Peyer's patch (tissue), 4 donors: ENCODE measurements around the gene DDX10. TPM values are rescaled to one million over a fixed set of nuclear protein-coding genes. Genes with fewer than 3 reads are reported as not detected.

Source experiments
- DNase-seq, 3 donors: peaks; one replicate each; pipeline ENCODE4 v3.0.0-alpha.2; 2017 to 2019
- H3K27ac ChIP-seq, 4 donors: fragments of 200-600 bp; sonication (generic); one replicate each; pipeline ENCODE4 v1.5.1; 2016 to 2019
- H3K27me3 ChIP-seq, 2 donors: fragments of 200-600 bp; sonication (generic); one replicate each; pipeline ENCODE4 v1.5.1; 2019
- H3K36me3 ChIP-seq, 3 donors: fragments of 200-600 bp; sonication (generic); one replicate each; pipeline ENCODE4 v1.5.1; 2016 to 2019
- H3K4me1 ChIP-seq, 4 donors: fragments of 200-600 bp; sonication (generic); one replicate each; pipeline ENCODE4 v1.5.1; 2016 to 2019
- H3K4me3 ChIP-seq, 4 donors: fragments of 200-600 bp; sonication (generic); 1 replicate in 3 of 4; 2 replicates in 1 of 4; pipeline ENCODE4 v1.5.1; 2016 to 2019; ENCODE audit warnings: mild to moderate bottlenecking in 1 of 4
- H3K9me3 ChIP-seq, 4 donors: fragments of 200-600 bp; sonication (generic); one replicate each; pipeline ENCODE4 v1.5.1; 2016 to 2019; ENCODE audit warnings: mild to moderate bottlenecking in 1 of 4
- POLR2A ChIP-seq, 2 donors: fragments of 450-650 bp; IDR thresholded peaks; one replicate each; pipeline ENCODE4 v1.5.1; 2017; ENCODE audit warnings: antibody characterized with exemption in 2 of 2, mild to moderate bottlenecking in 2 of 2, moderate library complexity in 2 of 2
- total RNA-seq, 4 donors: library from RNA; depleted of rRNA; stranded (reverse); fragments of >200 nt; gene quantifications; one replicate each; pipeline ENCODE4 v1.1.0, GENCODE V29; 2016
- TF ChIP-seq, protein P1 (sequence below), 6 experiments: fragments of 450-650 bp in 4 of 6; fragments of 200-600 bp in 2 of 6; sonication (generic) in 1 of 6; IDR thresholded peaks; one replicate each; pipeline ENCODE4 v1.5.1; 2017 to 2019; ENCODE audit warnings: antibody characterized with exemption in 6 of 6, mild to moderate bottlenecking in 3 of 6, moderate library complexity in 1 of 6

Gene DDX10
- total RNA-seq, 4 donors from 2014 or later = 3.9 to 38.0 (median 16.5) TPM

- peaks cover 0 to 16% (median 0%) of the 10 kb centered on the region in 3 donors for H3K36me3 ChIP-seq
- H3K4me1 ChIP-seq = no peaks in the 10 kb centered on the region
- H3K27me3 ChIP-seq = no peaks in the 10 kb centered on the region
- no peak overlapping the region for H3K4me3 ChIP-seq
- H3K27ac ChIP-seq = no peak overlapping the region
- DNase-seq = no peak
- H3K9me3 ChIP-seq = no peaks in the 10 kb centered on the region
- TF ChIP-seq, protein P1, sequence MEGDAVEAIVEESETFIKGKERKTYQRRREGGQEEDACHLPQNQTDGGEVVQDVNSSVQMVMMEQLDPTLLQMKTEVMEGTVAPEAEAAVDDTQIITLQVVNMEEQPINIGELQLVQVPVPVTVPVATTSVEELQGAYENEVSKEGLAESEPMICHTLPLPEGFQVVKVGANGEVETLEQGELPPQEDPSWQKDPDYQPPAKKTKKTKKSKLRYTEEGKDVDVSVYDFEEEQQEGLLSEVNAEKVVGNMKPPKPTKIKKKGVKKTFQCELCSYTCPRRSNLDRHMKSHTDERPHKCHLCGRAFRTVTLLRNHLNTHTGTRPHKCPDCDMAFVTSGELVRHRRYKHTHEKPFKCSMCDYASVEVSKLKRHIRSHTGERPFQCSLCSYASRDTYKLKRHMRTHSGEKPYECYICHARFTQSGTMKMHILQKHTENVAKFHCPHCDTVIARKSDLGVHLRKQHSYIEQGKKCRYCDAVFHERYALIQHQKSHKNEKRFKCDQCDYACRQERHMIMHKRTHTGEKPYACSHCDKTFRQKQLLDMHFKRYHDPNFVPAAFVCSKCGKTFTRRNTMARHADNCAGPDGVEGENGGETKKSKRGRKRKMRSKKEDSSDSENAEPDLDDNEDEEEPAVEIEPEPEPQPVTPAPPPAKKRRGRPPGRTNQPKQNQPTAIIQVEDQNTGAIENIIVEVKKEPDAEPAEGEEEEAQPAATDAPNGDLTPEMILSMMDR (IDR thresholded peaks at IDR 0.05) = no peak
- no peak for TF ChIP-seq POLR2A (IDR thresholded peaks at IDR 0.05)
Measured at GRCh38 chr11:108726077-108726800, 61.4 kb downstream of the DDX10 start.

- Histone ChIP-seq H3K4me3 (no peak overlapping the region), H3K9me3 (no peaks in the 10 kb centered on the region)
- TF ChIP-seq, protein P1 (IDR thresholded peaks at IDR 0.05) = no peak
- no peak for TF ChIP-seq POLR2A (IDR thresholded peaks at IDR 0.05)
Measured at GRCh38 chr11:108727665-108728064, 62.8 kb downstream of the DDX10 start.

GRCh38 chr11:108729227-108729871 lies 64.5 kb downstream of the DDX10 start:
- no peaks in the 10 kb centered on the region for H3K27me3 ChIP-seq
- H3K4me3 ChIP-seq = no peak overlapping the region
- TF ChIP-seq, protein P1 (IDR thresholded peaks at IDR 0.05) = no peak
- no peak for TF ChIP-seq POLR2A (IDR thresholded peaks at IDR 0.05)
- H3K9me3 ChIP-seq = no peaks in the 10 kb centered on the region
- H3K36me3 ChIP-seq = peaks cover 0 to 6% (median 0%) of the 10 kb centered on the region in 3 donors
- H3K4me1 ChIP-seq = no peaks in the 10 kb centered on the region
- no peak for DNase-seq
- no peak overlapping the region for H3K27ac ChIP-seq

More at GRCh38 chr11:108727665-108728064, 62.8 kb downstream of the DDX10 start:
- no peak for DNase-seq
- Histone ChIP-seq H3K4me1 (no peaks in the 10 kb centered on the region), H3K36me3 (peaks cover 0 to 6% (median 0%) of the 10 kb centered on the region in 3 donors), H3K27ac (no peak overlapping the region), H3K27me3 (no peaks in the 10 kb centered on the region)

DNA sequence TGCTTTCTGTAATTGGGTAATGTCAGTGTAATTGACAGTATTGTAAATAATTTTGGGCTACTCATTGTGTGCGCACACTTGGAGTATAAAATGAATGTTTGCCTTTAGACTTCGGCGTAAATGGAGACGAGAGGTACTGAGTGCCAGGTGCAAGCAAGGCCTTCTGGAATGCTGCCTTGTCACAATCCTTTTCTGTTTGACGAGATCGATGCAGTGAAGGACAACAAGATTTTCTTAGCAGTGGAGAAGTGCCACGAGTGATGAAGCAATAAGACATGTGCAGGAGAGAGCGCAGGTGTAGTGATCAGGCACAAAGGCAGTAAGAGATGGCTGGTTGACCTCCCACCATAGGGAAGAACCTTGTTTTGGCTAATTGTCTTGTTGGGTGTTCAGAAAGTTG lies 67.5 kb downstream of the DDX10 start:
- Histone ChIP-seq H3K4me1 (no peaks in the 10 kb centered on the region), H3K27me3 (no peaks in the 10 kb centered on the region), H3K36me3 (no peaks in the 10 kb centered on the region), H3K4me3 (no peak overlapping the region), H3K27ac (no peak overlapping the region), H3K9me3 (no peaks in the 10 kb centered on the region)
- no peak for TF ChIP-seq POLR2A (IDR thresholded peaks at IDR 0.05)
- TF ChIP-seq, protein P1 (IDR thresholded peaks at IDR 0.05) = no peak
- no peak for DNase-seq

DNA sequence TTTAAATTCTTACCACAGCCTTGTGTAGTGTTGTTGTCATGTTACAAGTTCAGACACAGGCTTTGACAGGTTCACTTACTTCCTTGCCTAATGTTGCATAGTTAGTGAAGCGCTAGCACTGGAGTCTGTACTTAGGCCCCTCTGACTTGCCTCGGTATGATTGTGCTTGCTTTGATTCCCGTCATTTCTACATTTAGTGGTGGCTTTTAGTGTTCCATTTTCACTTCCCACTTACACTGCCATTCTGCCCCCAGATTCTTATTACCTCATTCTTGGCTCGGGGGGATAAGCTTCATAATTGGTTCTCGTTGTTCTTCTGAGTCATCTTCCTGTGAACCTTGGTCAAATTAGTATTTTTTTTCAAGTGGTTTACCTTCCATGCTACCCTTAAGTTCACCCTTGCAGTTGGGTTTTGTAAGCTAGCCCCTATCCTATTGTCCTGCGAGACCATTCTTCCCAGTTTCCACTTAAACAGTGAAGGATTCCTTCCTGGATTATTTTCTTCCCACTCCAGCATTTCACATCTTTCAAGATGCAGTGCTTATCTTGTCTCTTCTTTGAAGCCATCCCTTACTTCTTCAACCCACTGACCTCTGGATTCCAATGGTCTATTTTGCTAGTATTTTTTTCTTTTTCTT lies 68.7 kb downstream of the DDX10 start:
- Histone ChIP-seq H3K9me3 (no peaks in the 10 kb centered on the region), H3K27me3 (no peaks in the 10 kb centered on the region), H3K4me3 (no peak overlapping the region), H3K27ac (no peak overlapping the region), H3K36me3 (no peaks in the 10 kb centered on the region), H3K4me1 (no peaks in the 10 kb centered on the region)
- TF ChIP-seq POLR2A (IDR thresholded peaks at IDR 0.05) = no peak
- TF ChIP-seq, protein P1 (IDR thresholded peaks at IDR 0.05) = no peak
- DNase-seq = no peak
